Measurements from ENCODE around the gene DNAAF1. TPM values are rescaled to one million over a fixed set of nuclear protein-coding genes. Genes with fewer than 3 reads are reported as not detected.
A peak's percentile ranks its signal among the peaks of the same experiment; 100 is the strongest.

The DNAAF1 gene
- total and polyA plus RNA-seq, 2 of the 8 experiments (the other 6 are each of a cell fraction or from before 2014, with no cell fraction given), result 0.09 to 0.15 TPM

DNA sequence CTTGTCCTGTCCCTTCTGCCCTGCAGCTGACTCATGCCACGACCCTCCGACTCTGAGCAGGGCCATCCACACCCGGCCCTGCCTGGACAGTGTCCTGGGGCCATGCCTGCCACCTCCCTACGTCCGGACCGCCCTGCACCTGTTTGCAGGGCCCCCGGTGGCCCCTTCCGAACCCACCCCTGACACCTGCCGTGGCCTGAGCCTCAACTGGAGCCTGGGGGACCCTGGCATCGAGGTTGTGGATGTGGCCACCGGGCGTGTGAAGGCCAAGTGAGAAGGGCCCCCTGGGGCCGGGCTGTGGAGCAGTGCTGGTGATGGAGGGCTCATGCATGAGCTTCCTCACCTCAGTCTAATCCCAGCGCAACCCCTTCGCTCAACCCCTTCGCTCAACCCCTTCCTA is 51.0 kb downstream of the DNAAF1 start:
- Histone ChIP-seq H3K23ac (ENCODE audit: insufficient read length) (no peak overlapping the region), H2BK15ac (ENCODE audit: low read length) (peak overlapping the region; percentile 97; the same call in 1 of the 2 replicates), H3K4me2 (ENCODE audit: insufficient read depth in 1 of 2, low read depth in 2 of 2, low read length in 2 of 2) (no peak overlapping the region), H4K20me1 (replicated peaks in 1 of 2; ENCODE audit: control insufficient read depth in 1 of 2, insufficient read depth in 2 of 2, low read length in 2 of 2) (no peaks in the 10 kb centered on the region), H2AK5ac (ENCODE audit: low read depth, low read length) (no peak overlapping the region; the same call in 1 of the 2 replicates), H3K23me2 (ENCODE audit: low read depth, low read length) (no peaks in the 10 kb centered on the region), H2BK12ac (ENCODE audit: low read depth, low read length) (peak overlapping the region; percentile 75; the same call in 1 of the 2 replicates), H3K27me3 (replicated peaks in 1 of 4; ENCODE audit: control insufficient read depth in 3 of 4, extremely low read depth in 1 of 4, insufficient read depth in 3 of 4, low read length in 3 of 4) (no peaks in the 10 kb centered on the region), H2BK20ac (ENCODE audit: low read length) (no peak overlapping the region), H3K14ac (ENCODE audit: insufficient read length) (no peak overlapping the region), H4K91ac (replicated peaks; ENCODE audit: insufficient read length, low read length) (no peak overlapping the region), H3K79me1 (ENCODE audit: low read depth, low read length) (no peaks in the 10 kb centered on the region), H3K27ac (ENCODE audit: low read depth, low read length) (no peak overlapping the region), H4K5ac (ENCODE audit: insufficient read length, low read depth, low read length) (no peak overlapping the region), H2BK5ac (ENCODE audit: low read depth, low read length) (no peak overlapping the region), H2AFZ (ENCODE audit: low read length) (no peak overlapping the region), H3K4ac (replicated peaks; ENCODE audit: insufficient read length, low read depth, low read length) (no peak overlapping the region), H3K36me3 (ENCODE audit: control insufficient read depth in 2 of 4, insufficient read depth in 4 of 4, low read length in 3 of 4) (no peaks in the 10 kb centered on the region), H3K4me1 (replicated peaks in 1 of 4; ENCODE audit: control insufficient read depth in 3 of 4, insufficient read depth in 4 of 4, low read length in 3 of 4) (peaks cover 0 to 3% (median under 1%) of the 10 kb centered on the region in 4 experiments; a peak in 2 of 7 replicates), H3K18ac (ENCODE audit: extremely low read depth, low read length) (no peak overlapping the region), H3K79me2 (ENCODE audit: control insufficient read depth in 1 of 2, insufficient read depth in 2 of 2, low read length in 2 of 2) (no peaks in the 10 kb centered on the region), H3K56ac (replicated peaks; ENCODE audit: insufficient read length, low read depth, low read length) (no peak overlapping the region), H3K9ac (replicated peaks in 1 of 4; ENCODE audit: extremely low read depth in 1 of 4, low read depth in 3 of 4, low read length in 3 of 4) (no peak overlapping the region), H3K9me3 (ENCODE audit: insufficient read depth in 2 of 2, low read depth in 1 of 2, low read length in 1 of 2) (no peaks in the 10 kb centered on the region; a peak in 1 of 4 replicates), H4K8ac (ENCODE audit: extremely low read depth, insufficient read depth, low read length) (0 out of 2 replicates have a peak overlapping the region, but pooled peaks have one; percentile 14), H3K4me3 (ENCODE audit: extremely low read depth in 1 of 4, insufficient read depth in 2 of 4, low read depth in 3 of 4, low read length in 4 of 4) (no peak overlapping the region), H2BK120ac (replicated peaks; ENCODE audit: low read depth, low read length) (no peak overlapping the region)
- no peak for FAIRE-seq
- 90% methylated on average over 11 of the region's 16 CpGs; no CpG with 5 or more reads in 1 of the 2 experiments for WGBS, 2 experiments (ENCODE audit: extremely low coverage in 1 of 2, insufficient coverage in 1 of 2, insufficient read length in 1 of 2, insufficient replicate concordance in 2 of 2, low coverage in 1 of 2, low lambda C conversion rate in 2 of 2, missing lambda C conversion rate in 1 of 2)
- CTCF ChIA-PET (ENCODE audit: partially characterized antibody), result interaction anchor here (0.6 to 1.9 kb wide), 5 partner anchors 9 to 287 kb away, joined by 3 to 7 read pairs (median 3); partner anchors contain the start of gene TAF1C
- POLR2A ChIA-PET (ENCODE audit: partially characterized antibody), result interaction anchor here (1.0 kb wide), 1 partner anchor 9 kb away, joined by 3 read pairs; the partner anchor contains the start of gene TAF1C
- no peak for DNase-seq (ENCODE audit: low read depth in 1 of 2, low spot score in 2 of 2)
- TF ChIP-seq NANOG (IDR thresholded peaks at IDR 0.05; ENCODE audit: insufficient read depth, low read depth, low read length, poor library complexity, severe bottlenecking) (no peak), TCF12 (IDR thresholded peaks at IDR 0.05; ENCODE audit: low read depth, low read length) (no peak), SIRT6 (IDR thresholded peaks at IDR 0.05; ENCODE audit: low read length) (no peak), CTBP2 (IDR thresholded peaks at IDR 0.05; ENCODE audit: borderline replicate concordance, insufficient read depth, insufficient read length, low read length) (no peak), CBX5 (IDR thresholded peaks at IDR 0.05; ENCODE audit: low read depth, low read length) (no peak), SRF (IDR thresholded peaks at IDR 0.05; ENCODE audit: low read depth, low read length) (no peak), RNF2 (IDR thresholded peaks at IDR 0.05; ENCODE audit: borderline replicate concordance, low read depth, low read length, missing control alignments, poor library complexity, severe bottlenecking) (no peak), NRF1 (IDR thresholded peaks at IDR 0.05; ENCODE audit: low read depth, low read length) (no peak), RXRA (IDR thresholded peaks at IDR 0.05; ENCODE audit: insufficient read depth, low read depth, low read length) (no peak), GTF2F1 (IDR thresholded peaks at IDR 0.05; ENCODE audit: borderline replicate concordance, low read depth, low read length) (no peak)
- TF ChIP-seq, protein P1, sequence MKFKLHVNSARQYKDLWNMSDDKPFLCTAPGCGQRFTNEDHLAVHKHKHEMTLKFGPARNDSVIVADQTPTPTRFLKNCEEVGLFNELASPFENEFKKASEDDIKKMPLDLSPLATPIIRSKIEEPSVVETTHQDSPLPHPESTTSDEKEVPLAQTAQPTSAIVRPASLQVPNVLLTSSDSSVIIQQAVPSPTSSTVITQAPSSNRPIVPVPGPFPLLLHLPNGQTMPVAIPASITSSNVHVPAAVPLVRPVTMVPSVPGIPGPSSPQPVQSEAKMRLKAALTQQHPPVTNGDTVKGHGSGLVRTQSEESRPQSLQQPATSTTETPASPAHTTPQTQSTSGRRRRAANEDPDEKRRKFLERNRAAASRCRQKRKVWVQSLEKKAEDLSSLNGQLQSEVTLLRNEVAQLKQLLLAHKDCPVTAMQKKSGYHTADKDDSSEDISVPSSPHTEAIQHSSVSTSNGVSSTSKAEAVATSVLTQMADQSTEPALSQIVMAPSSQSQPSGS (IDR thresholded peaks at IDR 0.05; ENCODE audit: low read length), result no peak

Data from H1 (cell line).